ENCODE results near the gene SNRNP48. TPM values are rescaled to one million over a fixed set of nuclear protein-coding genes. Genes with fewer than 3 reads are reported as not detected.

SNRNP48 gene
- total and polyA plus RNA-seq, 2 of the 8 experiments (the other 6 are each of a cell fraction or from before 2014, with no cell fraction given), result 7.7 to 21.0 TPM

DNA sequence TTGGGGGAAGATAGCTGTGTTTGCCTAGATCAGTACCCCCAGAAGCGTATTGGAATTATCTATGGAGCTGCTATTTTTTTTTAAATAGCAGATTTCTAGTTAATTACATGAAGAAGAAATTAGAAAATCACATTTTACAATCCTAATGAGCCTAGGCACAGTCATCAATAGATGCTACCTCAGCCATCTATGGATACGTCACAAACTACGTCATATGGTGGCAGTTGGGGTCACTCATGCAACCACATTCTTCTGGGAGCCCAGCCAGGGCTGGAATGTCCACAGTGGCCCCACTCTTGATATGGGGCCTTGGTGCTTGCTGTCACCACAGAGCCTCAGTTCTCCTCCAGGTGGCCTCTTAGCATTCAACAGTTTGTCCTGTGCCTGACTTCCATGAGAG, 63.0 kb downstream of the SNRNP48 start:
- no peak overlapping the region for H3K18ac ChIP-seq (ENCODE audit: extremely low read depth, low read length)
- no peak overlapping the region for H2AFZ ChIP-seq (ENCODE audit: low read length)
- H3K79me1 ChIP-seq (ENCODE audit: low read depth, low read length), result no peaks in the 10 kb centered on the region
- no peak overlapping the region for H2AK5ac ChIP-seq (ENCODE audit: low read depth, low read length)
- no peak overlapping the region for H3K4ac ChIP-seq (replicated peaks; ENCODE audit: insufficient read length, low read depth, low read length)
- H3K36me3 ChIP-seq (ENCODE audit: control insufficient read depth in 2 of 4, insufficient read depth in 4 of 4, low read length in 3 of 4), result no peaks in the 10 kb centered on the region
- no peaks in the 10 kb centered on the region for H3K79me2 ChIP-seq (ENCODE audit: control insufficient read depth in 1 of 2, insufficient read depth in 2 of 2, low read length in 2 of 2)
- no peak overlapping the region for H4K8ac ChIP-seq (ENCODE audit: extremely low read depth, insufficient read depth, low read length)
- no peak overlapping the region for H4K91ac ChIP-seq (replicated peaks; ENCODE audit: insufficient read length, low read length)
- no peak overlapping the region for H3K4me3 ChIP-seq (ENCODE audit: extremely low read depth in 1 of 4, insufficient read depth in 2 of 4, low read depth in 3 of 4, low read length in 4 of 4)
- 93% methylated on average over 3 of the region's 3 CpGs; no CpG with 5 or more reads in 1 of the 2 experiments for WGBS, 2 experiments (ENCODE audit: extremely low coverage in 1 of 2, insufficient coverage in 1 of 2, insufficient read length in 1 of 2, insufficient replicate concordance in 2 of 2, low coverage in 1 of 2, low lambda C conversion rate in 2 of 2, missing lambda C conversion rate in 1 of 2)
- H4K20me1 ChIP-seq (replicated peaks in 1 of 2; ENCODE audit: control insufficient read depth in 1 of 2, insufficient read depth in 2 of 2, low read length in 2 of 2), result no peaks in the 10 kb centered on the region
- ChIA-PET POLR2A (ENCODE audit: partially characterized antibody) (no interaction called here), CTCF (ENCODE audit: partially characterized antibody) (interaction anchor here (0.7 to 1.7 kb wide), 3 partner anchors 38 to 340 kb away, joined by 3 to 4 read pairs (median 3); no protein-coding TSS in a partner anchor)
- no peak overlapping the region for H2BK5ac ChIP-seq (ENCODE audit: low read depth, low read length)
- H3K27ac ChIP-seq (ENCODE audit: low read depth, low read length), result no peak overlapping the region
- H2BK120ac ChIP-seq (replicated peaks; ENCODE audit: low read depth, low read length), result no peak overlapping the region
- no peak overlapping the region for H3K4me2 ChIP-seq (ENCODE audit: insufficient read depth in 1 of 2, low read depth in 2 of 2, low read length in 2 of 2)
- no peak overlapping the region for H2BK12ac ChIP-seq (ENCODE audit: low read depth, low read length)
- DNase-seq (ENCODE audit: low read depth in 1 of 2, low spot score in 2 of 2), result no peak
- FAIRE-seq, result no peak
- no peak overlapping the region for H3K56ac ChIP-seq (replicated peaks; ENCODE audit: insufficient read length, low read depth, low read length)
- peaks cover 0 to 1% (median 0%) of the 10 kb centered on the region in 4 experiments; a peak in 1 of 7 replicates for H3K27me3 ChIP-seq (replicated peaks in 1 of 4; ENCODE audit: control insufficient read depth in 3 of 4, extremely low read depth in 1 of 4, insufficient read depth in 3 of 4, low read length in 3 of 4)
- H3K4me1 ChIP-seq (replicated peaks in 1 of 4; ENCODE audit: control insufficient read depth in 3 of 4, insufficient read depth in 4 of 4, low read length in 3 of 4), result peaks cover 0 to 3% (median 0%) of the 10 kb centered on the region in 4 experiments; a peak in 1 of 7 replicates
- H2BK15ac ChIP-seq (ENCODE audit: low read length), result no peak overlapping the region
- no peak overlapping the region for H3K23ac ChIP-seq (ENCODE audit: insufficient read length)
- H3K23me2 ChIP-seq (ENCODE audit: low read depth, low read length), result no peaks in the 10 kb centered on the region
- no peak overlapping the region for H4K5ac ChIP-seq (ENCODE audit: insufficient read length, low read depth, low read length)
- no peak overlapping the region for H3K14ac ChIP-seq (ENCODE audit: insufficient read length)
- TF ChIP-seq RFX5 (IDR thresholded peaks at IDR 0.05; ENCODE audit: borderline replicate concordance, low read depth, low read length) (no peak), CBX8 (IDR thresholded peaks at IDR 0.05; ENCODE audit: borderline replicate concordance, low read depth, low read length) (no peak), GABPA (IDR thresholded peaks at IDR 0.05; ENCODE audit: borderline replicate concordance, insufficient read depth, low read length) (no peak), KDM1A (IDR thresholded peaks at IDR 0.05; ENCODE audit: borderline replicate concordance, low read length) (no peak), TCF12 (IDR thresholded peaks at IDR 0.05; ENCODE audit: low read depth, low read length) (no peak), HDAC6 (IDR thresholded peaks at IDR 0.05; ENCODE audit: low read depth, low read length) (no peak), SUZ12 (IDR thresholded peaks at IDR 0.05; ENCODE audit: low read length) (no peak), YY1 (IDR thresholded peaks at IDR 0.05; ENCODE audit: low read depth, low read length) (no peak), TBP (IDR thresholded peaks at IDR 0.05; ENCODE audit: low read depth, low read length) (no peak), MAFK (IDR thresholded peaks at IDR 0.05; ENCODE audit: low read depth, low read length) (no peak), JUN (IDR thresholded peaks at IDR 0.05; ENCODE audit: low read depth, low read length) (no peak)
- H2BK20ac ChIP-seq (ENCODE audit: low read length), result no peak overlapping the region
- H3K9me3 ChIP-seq (ENCODE audit: insufficient read depth in 2 of 2, low read depth in 1 of 2, low read length in 1 of 2), result no peaks in the 10 kb centered on the region
- H3K9ac ChIP-seq (replicated peaks in 1 of 4; ENCODE audit: extremely low read depth in 1 of 4, low read depth in 3 of 4, low read length in 3 of 4), result no peak overlapping the region

Data from H1 (cell line).